HG02759 (cell line): Measurements from ENCODE around the gene SPRY2.
"Not testable (repeated sequence)": the region's sequence is repeated elsewhere in the genome, so short reads cannot be mapped to it uniquely, and the experiment has no call there.

Experiments used
- ATAC-seq: cut with Tn5 transposase; IDR thresholded peaks from one replicate; pipeline ENCODE4 v1.9.1; 2021; ENCODE audit warnings: mild to moderate bottlenecking, moderate library complexity; ENCODE audit not compliant: unreplicated experiment

The SPRY2 gene

DNA sequence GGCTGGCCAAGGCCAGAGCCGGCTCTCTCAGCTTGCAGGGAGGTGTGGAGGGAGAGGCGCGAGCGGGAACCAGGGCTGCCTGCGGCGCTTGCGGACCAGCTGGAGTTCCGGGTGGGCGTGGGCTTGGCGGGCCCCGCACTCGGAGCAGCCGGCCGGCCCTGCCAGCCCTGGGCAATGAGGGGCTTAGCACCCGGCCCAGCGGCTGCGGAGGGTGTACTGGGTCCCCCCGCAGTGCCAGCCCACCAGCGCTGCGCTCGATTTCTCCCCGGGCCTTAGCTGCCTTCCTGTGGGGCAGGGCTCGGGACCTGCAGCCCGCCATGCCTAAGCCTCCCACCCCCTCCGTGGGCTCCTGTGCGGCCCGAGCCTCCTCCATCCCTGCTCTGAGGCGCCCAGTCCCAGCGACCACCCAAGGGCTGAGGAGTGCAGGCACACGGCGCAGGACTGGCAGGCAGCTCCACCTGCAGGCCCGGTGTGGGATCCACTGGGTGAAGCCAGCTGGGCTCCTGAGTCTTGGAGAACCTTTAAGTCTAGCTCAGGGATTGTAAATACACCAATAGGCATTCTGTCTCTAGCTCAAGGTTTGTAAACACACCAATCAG lies 14.7 kb upstream of the SPRY2 start:
- not testable (repeated sequence) for ATAC-seq

- no peak for ATAC-seq
Observed at GRCh38 chr13:80348750-80349149, 7.8 kb upstream of the SPRY2 start.

GRCh38 chr13:80348314-80348713 lies 7.4 kb upstream of the SPRY2 start:
- no peak for ATAC-seq

- ATAC-seq: no peak
Observed at GRCh38 chr13:80345771-80346510, 5.0 kb upstream of the SPRY2 start.

- ATAC-seq: not testable (repeated sequence)
Observed at GRCh38 chr13:80344032-80344431, 3.1 kb upstream of the SPRY2 start.

GRCh38 chr13:80342471-80343371 lies 1.8 kb upstream of the SPRY2 start:
- peak; percentile 63 for ATAC-seq

- no peak for ATAC-seq
Observed at GRCh38 chr13:80341756-80342370, 937 bp upstream of the SPRY2 start.

- ATAC-seq: peak; percentile 6
Observed at GRCh38 chr13:80340651-80341100, 250 bp downstream of the SPRY2 start.

DNA sequence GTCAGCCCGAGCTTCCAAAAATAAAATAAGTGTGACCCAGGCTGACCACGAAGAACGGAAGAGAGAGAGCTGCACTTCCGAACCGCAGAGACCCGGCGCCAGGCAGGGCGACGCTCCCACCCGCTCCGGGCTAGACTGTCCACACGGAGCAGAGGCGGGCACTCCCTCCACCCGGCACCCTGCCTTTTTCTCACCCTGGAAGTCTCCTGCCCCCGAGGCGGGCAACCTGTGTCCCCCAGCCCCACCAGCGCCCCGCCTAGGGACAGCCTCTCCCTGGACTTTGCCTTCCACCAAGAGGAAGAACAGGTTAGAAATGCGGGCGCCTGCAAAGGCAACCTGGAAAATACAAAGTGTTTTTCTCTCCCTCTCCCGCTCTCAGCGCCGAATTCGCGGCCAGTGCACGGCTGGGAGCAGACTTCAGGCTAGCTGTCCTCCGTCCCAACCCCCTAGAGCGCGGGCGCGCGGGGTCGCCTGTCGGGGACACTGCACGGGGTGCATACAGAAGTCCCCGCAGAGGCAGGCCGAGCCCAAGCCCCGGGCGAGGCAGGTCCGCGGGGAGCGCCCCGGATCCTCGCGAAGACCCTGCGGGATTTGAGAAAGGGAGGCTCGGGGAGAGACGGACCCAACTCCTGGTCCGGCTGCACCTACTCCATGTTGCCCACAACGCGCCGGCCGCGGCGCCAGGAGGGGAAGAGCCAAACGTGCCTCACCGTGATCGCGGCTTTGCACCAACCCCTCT lies 845 bp downstream of the SPRY2 start:
- ATAC-seq: no peak

- no peak for ATAC-seq
Observed at GRCh38 chr13:80339563-80339911, 1.4 kb downstream of the SPRY2 start.

GRCh38 chr13:80338781-80339562 lies 2.0 kb downstream of the SPRY2 start:
- peak; percentile 19 for ATAC-seq

GRCh38 chr13:80337288-80338081 lies 3.4 kb downstream of the SPRY2 start:
- ATAC-seq: no peak

DNA sequence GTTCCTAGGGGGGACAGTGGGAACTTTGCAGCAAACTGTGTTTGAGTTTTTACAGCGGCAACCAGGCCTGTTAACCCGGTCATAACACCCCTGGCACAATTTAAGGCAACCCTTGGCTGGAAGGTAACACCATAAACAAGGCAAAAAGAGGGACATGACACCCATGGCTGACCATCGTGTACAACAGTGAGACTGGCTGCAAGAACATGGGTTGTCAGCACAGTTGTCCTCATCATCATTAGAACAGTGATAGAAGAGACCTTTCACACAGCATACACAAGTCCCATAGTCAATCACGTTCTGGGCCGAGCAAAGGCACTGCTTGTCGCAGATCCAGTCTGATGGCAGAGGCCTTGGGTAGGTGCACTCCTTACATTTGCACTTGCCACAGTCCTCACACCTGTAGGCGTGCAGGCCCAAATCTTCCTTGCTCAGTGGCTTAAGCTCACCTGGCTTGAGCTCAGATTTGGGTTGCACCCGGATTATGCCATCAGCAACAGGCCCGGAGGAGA lies 4.1 kb downstream of the SPRY2 start:
- ATAC-seq: no peak

DNA sequence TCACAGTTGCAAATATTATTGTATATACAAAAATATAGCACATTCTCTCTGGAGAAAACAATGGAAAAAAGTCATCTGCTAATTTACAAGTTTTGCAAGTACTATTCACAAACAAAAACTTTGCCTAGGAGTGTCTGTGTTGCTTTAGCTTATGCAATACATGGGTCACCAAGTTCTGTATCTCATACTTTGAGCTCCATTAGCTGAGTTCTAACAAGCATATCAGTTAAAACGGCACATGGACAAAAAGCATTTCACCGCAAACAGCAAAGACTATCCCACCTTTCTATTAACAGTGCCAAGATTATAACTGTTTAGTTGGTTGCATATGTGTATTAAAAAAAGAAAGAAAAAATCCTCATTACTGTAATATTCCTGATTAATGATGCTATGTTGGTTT lies 4.6 kb downstream of the SPRY2 start:
- no peak for ATAC-seq

DNA sequence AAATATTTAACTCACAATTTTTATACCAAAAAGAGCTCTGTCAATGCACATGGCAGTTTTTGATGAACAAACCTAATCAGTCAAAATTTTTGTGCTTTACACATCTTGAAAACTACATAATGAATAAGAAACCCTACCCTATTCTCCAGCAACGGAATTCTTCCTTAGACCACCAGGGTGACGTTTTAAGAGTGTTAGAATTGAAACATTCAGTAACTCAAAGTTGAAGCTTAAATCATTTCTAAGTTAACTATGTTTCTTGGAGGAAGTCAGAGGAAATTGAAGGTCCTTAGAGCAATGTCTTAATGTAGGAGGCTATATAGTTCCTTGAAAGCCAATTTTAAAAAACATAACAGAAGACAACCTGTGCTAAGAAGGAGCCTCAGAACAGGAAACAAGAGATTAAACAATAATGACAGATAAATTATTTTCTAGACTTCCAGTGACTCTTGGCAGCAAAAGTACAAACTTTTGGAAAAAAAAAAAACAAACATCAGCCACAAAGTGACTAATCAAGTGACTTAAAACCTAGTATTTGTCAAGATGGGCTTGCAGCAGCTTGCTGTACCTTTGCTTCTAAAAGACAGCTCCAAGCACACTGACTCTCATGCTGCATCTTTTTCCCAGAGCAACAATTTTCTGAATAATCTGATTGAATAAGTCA lies 6.2 kb downstream of the SPRY2 start:
- no peak for ATAC-seq

DNA sequence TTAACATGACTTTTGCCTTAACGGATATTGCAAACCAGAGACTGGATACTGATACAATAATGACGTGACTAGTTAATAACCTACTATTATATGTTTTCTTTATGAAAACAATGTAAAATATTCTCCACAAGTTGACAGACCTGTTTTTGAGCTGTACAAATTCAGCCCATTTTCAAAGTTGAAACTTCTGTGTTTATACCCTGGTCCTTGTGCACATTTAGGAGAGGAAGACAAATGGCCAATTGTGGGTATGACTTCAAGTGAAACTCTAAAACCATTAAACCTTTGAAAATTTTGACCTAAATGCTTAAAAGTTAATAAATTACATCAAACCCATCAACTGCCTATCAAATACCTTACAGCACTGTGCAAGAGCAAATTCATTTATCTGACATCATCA lies 8.9 kb downstream of the SPRY2 start:
- no peak for ATAC-seq

- ATAC-seq: no peak
Observed at GRCh38 chr13:80329250-80329649, 11.7 kb downstream of the SPRY2 start.

- ATAC-seq: no peak
Observed at GRCh38 chr13:80319004-80319403, 21.9 kb downstream of the SPRY2 start.
